KMS-11 (cell line): Measurements from ENCODE around the gene PSMC5.
A peak's percentile ranks its signal among the peaks of the same experiment; 100 is the strongest.

Source experiments
- H2AFZ ChIP-seq: fragments of 200-600 bp; sonication (generic); 2 replicates; pipeline ENCODE4 v1.6.1; 2016; ENCODE audit warnings: antibody characterized with exemption, mixed run types, low read depth
- H3K27ac ChIP-seq: fragments of 200-600 bp; sonication (generic); 2 replicates; pipeline ENCODE4 v1.6.1; 2016; ENCODE audit warnings: mild to moderate bottlenecking, mixed run types
- H3K27me3 ChIP-seq: fragments of 200-600 bp; sonication (generic); 2 replicates; pipeline ENCODE4 v1.6.1; 2017; ENCODE audit warnings: mild to moderate bottlenecking, low read depth, mixed run types, moderate library complexity; ENCODE audit not compliant: insufficient read depth
- H3K36me3 ChIP-seq: fragments of 200-600 bp; sonication (generic); 2 replicates; pipeline ENCODE4 v1.6.1; 2017; ENCODE audit warnings: mild to moderate bottlenecking, mixed run types; ENCODE audit not compliant: insufficient read depth
- H3K4me1 ChIP-seq: fragments of 200-600 bp; sonication (generic); 2 replicates; pipeline ENCODE4 v1.6.1; 2016; ENCODE audit warnings: mild to moderate bottlenecking, low read depth, mixed run types; ENCODE audit not compliant: poor library complexity, severe bottlenecking
- H3K4me2 ChIP-seq: fragments of 200-600 bp; sonication (generic); 2 replicates; pipeline ENCODE4 v1.7.0; 2016; ENCODE audit warnings: mild to moderate bottlenecking, mixed run types
- H3K4me3 ChIP-seq: fragments of 200-600 bp; sonication (generic); IDR thresholded peaks from 2 replicates; pipeline ENCODE4 v1.6.1; 2017; ENCODE audit warnings: low read depth, low read length, mixed read lengths; ENCODE audit not compliant: insufficient read depth
- H3K79me2 ChIP-seq: fragments of 200-600 bp; sonication (generic); 2 replicates; pipeline ENCODE4 v1.6.1; 2016; ENCODE audit warnings: low read depth, mixed run types; ENCODE audit not compliant: insufficient read depth
- H3K9ac ChIP-seq: fragments of 200-600 bp; sonication (generic); 2 replicates; pipeline ENCODE4 v1.6.1; 2016; ENCODE audit warnings: mild to moderate bottlenecking, mixed run types
- H4K20me1 ChIP-seq: fragments of 200-600 bp; sonication (generic); 2 replicates; pipeline ENCODE4 v1.6.1; 2016; ENCODE audit warnings: mild to moderate bottlenecking, mixed run types; ENCODE audit not compliant: insufficient read depth
- CTCF ChIP-seq: fragments of 200-600 bp; sonication (generic); conservative IDR thresholded peaks from 2 replicates; pipeline ENCODE4 v1.6.1; 2017; ENCODE audit warnings: low read depth, mild to moderate bottlenecking, antibody characterized with exemption, low read length, moderate library complexity, mixed read lengths

The PSMC5 gene

GRCh38 chr17:63826468-63827001 lies 696 bp upstream of the PSMC5 start:
- Histone ChIP-seq H3K36me3 (peaks cover 36% of the 10 kb centered on the region; the same call in 1 of the 2 replicates), H3K27ac (peak overlapping the region; percentile 73; the same call in 1 of the 2 replicates), H2AFZ (peak overlapping the region; percentile 90), H3K4me2 (peak overlapping the region; percentile 96), H3K9ac (peak overlapping the region; percentile 80), H3K4me3 (no peak overlapping the region), H4K20me1 (no peaks in the 10 kb centered on the region), H3K4me1 (peaks cover 30% of the 10 kb centered on the region), H3K27me3 (no peaks in the 10 kb centered on the region), H3K79me2 (peaks cover 54% of the 10 kb centered on the region)
- no peak for TF ChIP-seq CTCF

GRCh38 chr17:63827801-63828221 lies 580 bp downstream of the PSMC5 start:
- H3K79me2 ChIP-seq: peaks cover 48% of the 10 kb centered on the region
- H3K27ac ChIP-seq: peak overlapping the region; percentile 73
- TF ChIP-seq CTCF: no peak
- H3K4me3 ChIP-seq: no peak overlapping the region
- peaks cover 38% of the 10 kb centered on the region; the same call in 1 of the 2 replicates for H3K36me3 ChIP-seq
- H3K9ac ChIP-seq: peak overlapping the region; percentile 80
- no peaks in the 10 kb centered on the region for H4K20me1 ChIP-seq
- peak overlapping the region; percentile 96 for H3K4me2 ChIP-seq
- H3K4me1 ChIP-seq: peaks cover 30% of the 10 kb centered on the region
- H2AFZ ChIP-seq: peak overlapping the region; percentile 90
- no peaks in the 10 kb centered on the region for H3K27me3 ChIP-seq

GRCh38 chr17:63828936-63829335 lies 1.7 kb downstream of the PSMC5 start:
- Histone ChIP-seq H3K4me2 (peak overlapping the region; percentile 96), H3K79me2 (peaks cover 48% of the 10 kb centered on the region), H3K4me1 (peaks cover 30% of the 10 kb centered on the region), H3K4me3 (no peak overlapping the region), H3K27me3 (no peaks in the 10 kb centered on the region), H4K20me1 (no peaks in the 10 kb centered on the region), H3K27ac (no peak overlapping the region), H2AFZ (no peak overlapping the region), H3K36me3 (peaks cover 39% of the 10 kb centered on the region; the same call in 1 of the 2 replicates), H3K9ac (no peak overlapping the region)
- TF ChIP-seq CTCF: no peak

- Histone ChIP-seq H3K4me2 (no peak overlapping the region), H3K79me2 (peaks cover 44% of the 10 kb centered on the region), H3K9ac (no peak overlapping the region), H3K4me3 (no peak overlapping the region), H2AFZ (no peak overlapping the region), H3K27ac (no peak overlapping the region), H3K36me3 (peaks cover 28% of the 10 kb centered on the region; the same call in 1 of the 2 replicates), H3K27me3 (no peaks in the 10 kb centered on the region), H4K20me1 (no peaks in the 10 kb centered on the region), H3K4me1 (peaks cover 26% of the 10 kb centered on the region)
- no peak for TF ChIP-seq CTCF
Observed at GRCh38 chr17:63830278-63830677, 3.0 kb downstream of the PSMC5 start.
